CD14-positive monocyte (primary cell): Measurements from ENCODE around the gene GSTA4. TPM values are rescaled to one million over a fixed set of nuclear protein-coding genes. Genes with fewer than 3 reads are reported as not detected.

Experiments
- DNase-seq, 3 donors: peaks; one replicate each; pipeline ENCODE4 v3.0.0-alpha.2; 2011 to 2022
- H2AFZ ChIP-seq: 2 replicates; pipeline ENCODE4 v1.6.0; 2012; ENCODE audit warnings: mild to moderate bottlenecking, low read depth, low read length, inconsistent platforms; ENCODE audit not compliant: insufficient read depth, poor library complexity, severe bottlenecking
- H3K27ac ChIP-seq, 2 donors: 1 replicate in 1 of 2; 2 replicates in 1 of 2; pipeline ENCODE4 v1.5.1; 2012 to 2013; ENCODE audit warnings: low read length in 2 of 2, control low read depth in 1 of 2, inconsistent platforms in 1 of 2, low read depth in 1 of 2, mild to moderate bottlenecking in 1 of 2
- H3K27me3 ChIP-seq, 2 donors: one replicate each; pipeline versions ENCODE4 v1.6.0 to v1.6.1; 2011 to 2013; ENCODE audit warnings: low read length in 2 of 2; ENCODE audit not compliant: control insufficient read depth in 2 of 2, insufficient read depth in 2 of 2
- H3K36me3 ChIP-seq, 2 donors: replicated peaks in 1 of 2; 1 replicate in 1 of 2; 2 replicates in 1 of 2; pipeline versions ENCODE4 v1.5.1 to v1.6.1; 2012 to 2013; ENCODE audit warnings: low read length in 2 of 2, control low read depth in 1 of 2, inconsistent platforms in 1 of 2, mild to moderate bottlenecking in 1 of 2; ENCODE audit not compliant: insufficient read depth in 2 of 2, control insufficient read depth in 1 of 2
- H3K4me1 ChIP-seq, 2 donors: 1 replicate in 1 of 2; 2 replicates in 1 of 2; pipeline versions ENCODE4 v1.5.1 to v1.6.1; 2012 to 2013; ENCODE audit warnings: low read length in 2 of 2, control low read depth in 1 of 2, inconsistent platforms in 1 of 2, mild to moderate bottlenecking in 1 of 2, moderate library complexity in 1 of 2; ENCODE audit not compliant: insufficient read depth in 2 of 2, control insufficient read depth in 1 of 2
- H3K4me2 ChIP-seq: replicated peaks from 2 replicates; pipeline ENCODE3; 2012; ENCODE audit warnings: low read length, moderate library complexity, mild to moderate bottlenecking; ENCODE audit not compliant: poor library complexity, severe bottlenecking; ENCODE audit errors: extremely low read depth
- H3K4me3 ChIP-seq, 3 experiments: fragments of 200-600 bp in 1 of 3; sonication (generic) in 1 of 3; replicated peaks in 1 of 3; 1 replicate in 2 of 3; 2 replicates in 1 of 3; pipeline ENCODE4 v1.5.1; 2011 to 2013; ENCODE audit warnings: low read length in 3 of 3, mild to moderate bottlenecking in 3 of 3, control low read depth in 2 of 3, low read depth in 2 of 3, inconsistent platforms in 1 of 3, moderate library complexity in 1 of 3
- H3K79me2 ChIP-seq: 2 replicates; pipeline ENCODE4 v1.6.0; 2012; ENCODE audit warnings: mild to moderate bottlenecking, control low read depth, inconsistent platforms, low read length, moderate library complexity; ENCODE audit not compliant: insufficient read depth
- H3K9ac ChIP-seq: 2 replicates; pipeline ENCODE4 v1.6.0; 2017; ENCODE audit warnings: low read length, mild to moderate bottlenecking; ENCODE audit not compliant: insufficient read depth, poor library complexity, severe bottlenecking
- H3K9me3 ChIP-seq, 2 donors: replicated peaks in 1 of 2; 1 replicate in 1 of 2; 2 replicates in 1 of 2; pipeline versions ENCODE4 v1.5.1 to v1.6.1; 2012 to 2013; ENCODE audit warnings: low read length in 2 of 2, control low read depth in 1 of 2; ENCODE audit not compliant: control insufficient read depth in 1 of 2, insufficient read depth in 1 of 2
- H4K20me1 ChIP-seq: 2 replicates; pipeline ENCODE4 v1.6.0; 2012; ENCODE audit warnings: mild to moderate bottlenecking, low read length, control low read depth, moderate library complexity; ENCODE audit not compliant: insufficient read depth
- H3K27ac Mint-ChIP-seq, 7 donors: one replicate each; pipeline ENCODE4 v1.8.0; 2020; ENCODE audit warnings: mild to moderate bottlenecking in 7 of 7, mixed read lengths in 7 of 7, moderate library complexity in 6 of 7, inconsistent platforms in 2 of 7
- H3K27me3 Mint-ChIP-seq, 3 donors: one replicate each; pipeline ENCODE4 v1.8.0; 2021 to 2022; ENCODE audit warnings: low read depth in 3 of 3, mild to moderate bottlenecking in 3 of 3, mixed read lengths in 3 of 3, moderate library complexity in 3 of 3, inconsistent platforms in 1 of 3
- H3K36me3 Mint-ChIP-seq, 2 donors: one replicate each; pipeline ENCODE4 v1.8.0; 2020; ENCODE audit warnings: mixed read lengths in 2 of 2, inconsistent platforms in 1 of 2, mild to moderate bottlenecking in 1 of 2
- H3K4me1 Mint-ChIP-seq: one replicate; pipeline ENCODE4 v1.8.0; 2020; ENCODE audit warnings: mild to moderate bottlenecking, mixed read lengths
- H3K4me3 Mint-ChIP-seq, 2 donors: one replicate each; pipeline ENCODE4 v1.8.0; 2020; ENCODE audit warnings: mild to moderate bottlenecking in 2 of 2, mixed read lengths in 2 of 2, moderate library complexity in 1 of 2
- H3K9me3 Mint-ChIP-seq, 7 donors: one replicate each; pipeline ENCODE4 v1.8.0; 2020 to 2022; ENCODE audit warnings: mixed read lengths in 7 of 7, mild to moderate bottlenecking in 6 of 7, moderate library complexity in 6 of 7, inconsistent platforms in 2 of 7
- WGBS: methylation state at CpG from one replicate; pipeline ENCODE4 v1.1.5; 2013; ENCODE audit warnings: missing lambda C conversion rate; ENCODE audit not compliant: insufficient coverage; 5-methylcytosine and 5-hydroxymethylcytosine counted together
- intact Hi-C, 2 donors: fragments of 100-400 bp; cut with micrococcal nuclease; formaldehyde crosslinking; loops; one replicate each; pipeline versions ENCODE4 v1.15.0 to v1.15.1; 2023
- polyA plus RNA-seq, 3 donors: library from polyadenylated mRNA; depleted of rRNA in 1 of 3; unstranded in 2 of 3; stranded (reverse) in 1 of 3; fragments of 300-500 nt in 2 of 3; fragments of >200 nt in 1 of 3; fragmentation: Illumina TruSeq in 2 of 3; gene quantifications; 1 replicate in 2 of 3; 2 replicates in 1 of 3; pipeline ENCODE4 v1.2.3, GENCODE V29; 2012 to 2021
- TF ChIP-seq, protein P1 (sequence below): fragments of 200-600 bp; IDR thresholded peaks from one replicate; pipeline ENCODE4 v1.8.0; 2022; ENCODE audit warnings: antibody characterized with exemption, mild to moderate bottlenecking

Gene GSTA4
- polyA plus RNA-seq, 3 donors = 0.34 to 0.41 (median 0.36) TPM

DNA sequence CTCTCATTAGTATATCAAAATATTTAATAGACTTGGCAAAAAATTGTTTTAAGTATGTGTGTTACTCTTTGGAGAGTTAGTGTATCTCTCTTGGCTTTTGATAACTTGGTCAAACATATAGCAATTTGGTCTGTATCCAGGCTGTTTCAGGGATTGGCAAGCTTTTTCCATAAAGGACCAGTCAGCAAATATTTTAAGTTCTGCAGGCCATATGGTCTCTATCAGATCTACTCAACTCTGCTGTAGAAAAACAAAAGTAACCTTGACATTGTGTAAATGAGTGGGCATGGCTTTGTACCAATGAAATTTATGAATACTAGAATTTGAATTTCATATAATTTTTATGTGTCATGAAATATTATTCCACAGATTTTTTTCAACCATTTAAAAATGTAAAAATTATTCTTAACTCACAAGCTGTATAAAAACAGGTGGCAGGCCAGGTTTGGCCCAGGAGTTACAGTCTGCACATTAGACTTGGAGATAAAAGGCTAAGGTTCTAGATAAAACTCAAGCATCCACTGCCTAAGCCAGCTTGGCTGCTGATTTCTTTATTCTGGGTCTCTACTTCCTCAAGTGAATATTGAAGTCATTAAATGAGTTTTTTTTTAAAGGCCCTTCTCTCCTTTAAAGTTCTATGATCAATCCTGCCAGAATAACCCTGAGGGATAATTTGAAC is 13.7 kb downstream of the GSTA4 start:
- Histone ChIP-seq H3K27ac (no peak overlapping the region), H2AFZ (no peak overlapping the region), H3K27me3 (no peaks in the 10 kb centered on the region), H3K4me2 (no peak overlapping the region), H3K9me3 (no peaks in the 10 kb centered on the region), H3K79me2 (no peaks in the 10 kb centered on the region), H3K9ac (no peak overlapping the region), H3K36me3 (no peaks in the 10 kb centered on the region), H3K4me3 (no peak overlapping the region), H3K4me1 (peaks cover 7 to 8% of the 10 kb centered on the region in 2 donors), H4K20me1 (no peaks in the 10 kb centered on the region)
- H3K36me3 Mint-ChIP-seq = no peaks in the 10 kb centered on the region
- no peak overlapping the region for H3K27ac Mint-ChIP-seq
- intact Hi-C loops = no loop called here
- TF ChIP-seq, protein P1, sequence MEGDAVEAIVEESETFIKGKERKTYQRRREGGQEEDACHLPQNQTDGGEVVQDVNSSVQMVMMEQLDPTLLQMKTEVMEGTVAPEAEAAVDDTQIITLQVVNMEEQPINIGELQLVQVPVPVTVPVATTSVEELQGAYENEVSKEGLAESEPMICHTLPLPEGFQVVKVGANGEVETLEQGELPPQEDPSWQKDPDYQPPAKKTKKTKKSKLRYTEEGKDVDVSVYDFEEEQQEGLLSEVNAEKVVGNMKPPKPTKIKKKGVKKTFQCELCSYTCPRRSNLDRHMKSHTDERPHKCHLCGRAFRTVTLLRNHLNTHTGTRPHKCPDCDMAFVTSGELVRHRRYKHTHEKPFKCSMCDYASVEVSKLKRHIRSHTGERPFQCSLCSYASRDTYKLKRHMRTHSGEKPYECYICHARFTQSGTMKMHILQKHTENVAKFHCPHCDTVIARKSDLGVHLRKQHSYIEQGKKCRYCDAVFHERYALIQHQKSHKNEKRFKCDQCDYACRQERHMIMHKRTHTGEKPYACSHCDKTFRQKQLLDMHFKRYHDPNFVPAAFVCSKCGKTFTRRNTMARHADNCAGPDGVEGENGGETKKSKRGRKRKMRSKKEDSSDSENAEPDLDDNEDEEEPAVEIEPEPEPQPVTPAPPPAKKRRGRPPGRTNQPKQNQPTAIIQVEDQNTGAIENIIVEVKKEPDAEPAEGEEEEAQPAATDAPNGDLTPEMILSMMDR = no peak
- H3K4me3 Mint-ChIP-seq = no peak overlapping the region
- DNase-seq = no peak
- peaks cover 1 to 2% (median 2%) of the 10 kb centered on the region in 3 donors for H3K27me3 Mint-ChIP-seq
- peaks cover 0 to 1% (median 0%) of the 10 kb centered on the region in 7 donors for H3K9me3 Mint-ChIP-seq
- peaks cover 20% of the 10 kb centered on the region for H3K4me1 Mint-ChIP-seq

GRCh38 chr6:52976591-52977035 is 18.5 kb downstream of the GSTA4 start:
- H3K36me3 ChIP-seq = no peaks in the 10 kb centered on the region
- H2AFZ ChIP-seq = peak overlapping the region; percentile 41
- Mint-ChIP-seq H3K27me3 (peaks cover 0 to 5% (median 0%) of the 10 kb centered on the region in 3 donors), H3K9me3 (peaks cover 0 to 1% (median 0%) of the 10 kb centered on the region in 7 donors), H3K4me3 (peak overlapping the region in 1 of 2 donors; percentile 28), H3K36me3 (no peaks in the 10 kb centered on the region), H3K4me1 (peaks cover 12% of the 10 kb centered on the region), H3K27ac (peak overlapping the region in 3 of 7 donors; percentile 19 to 84 (median 24))
- peak in 2 of 3 donors; percentile 5 to 25 for DNase-seq
- H3K79me2 ChIP-seq = no peaks in the 10 kb centered on the region
- H3K9me3 ChIP-seq = no peaks in the 10 kb centered on the region
- no CpG with 5 or more reads among the region's 3 CpGs for WGBS
- H3K4me3 ChIP-seq = no peak overlapping the region
- H3K27me3 ChIP-seq = no peaks in the 10 kb centered on the region
- peak overlapping the region; percentile 20 for H3K4me2 ChIP-seq
- no peak overlapping the region for H3K9ac ChIP-seq
- H3K27ac ChIP-seq = peak overlapping the region in 1 of 2 donors; percentile 7
- H4K20me1 ChIP-seq = no peaks in the 10 kb centered on the region
- intact Hi-C loops = no loop called here
- peaks cover 8 to 15% of the 10 kb centered on the region in 2 donors for H3K4me1 ChIP-seq
- TF ChIP-seq, protein P1 = no peak
